GM21526 (cell line): ENCODE measurements around the gene ZNF276.
"Not testable (repeated sequence)": the region's sequence is repeated elsewhere in the genome, so short reads cannot be mapped to it uniquely, and the experiment has no call there.

Experiments used
- ATAC-seq: cut with Tn5 transposase; IDR thresholded peaks from one replicate; pipeline ENCODE4 v1.9.1; 2021; ENCODE audit warnings: moderate library complexity; ENCODE audit not compliant: unreplicated experiment, low FRiP score

ZNF276 gene

GRCh38 chr16:89720813-89721545 is at the start of gene ZNF276, which contains the start of gene VPS9D1:
Gene ZNF276, plus strand, starts transcription at chr16:89721537. Its CDS starts 104 bp downstream, at chr16:89721641.
Gene VPS9D1, minus strand, starts transcription at chr16:89720898. Its CDS starts 37 bp downstream, at chr16:89720861.
- ATAC-seq, result peak; percentile 57

- not testable (repeated sequence) for ATAC-seq
Measured at GRCh38 chr16:89671565-89671964, 49.8 kb upstream of the ZNF276 start.

- no peak for ATAC-seq
Measured at GRCh38 chr16:89672177-89672941, 49.0 kb upstream of the ZNF276 start.

GRCh38 chr16:89678258-89678657 is 43.1 kb upstream of the ZNF276 start:
- ATAC-seq, result no peak

DNA sequence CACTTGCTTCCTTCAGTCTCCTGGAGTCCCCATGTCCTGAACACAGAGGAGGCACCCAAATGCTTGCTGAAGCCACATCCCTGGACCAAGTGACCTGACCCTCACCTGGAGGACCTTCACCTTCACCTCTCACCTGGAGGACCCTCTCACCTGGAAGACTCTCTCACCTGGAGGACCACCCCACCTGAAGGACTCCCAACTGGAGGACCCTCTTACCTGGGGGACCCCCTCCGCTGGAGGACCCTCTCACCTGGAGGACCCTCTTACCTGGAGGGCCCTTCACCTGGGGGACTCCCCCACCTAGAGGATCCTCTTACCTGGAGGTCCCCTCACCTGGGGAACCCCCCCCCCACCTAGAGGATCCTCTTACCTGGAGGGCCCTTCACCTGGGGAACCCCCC is 35.4 kb upstream of the ZNF276 start:
- no peak for ATAC-seq

DNA sequence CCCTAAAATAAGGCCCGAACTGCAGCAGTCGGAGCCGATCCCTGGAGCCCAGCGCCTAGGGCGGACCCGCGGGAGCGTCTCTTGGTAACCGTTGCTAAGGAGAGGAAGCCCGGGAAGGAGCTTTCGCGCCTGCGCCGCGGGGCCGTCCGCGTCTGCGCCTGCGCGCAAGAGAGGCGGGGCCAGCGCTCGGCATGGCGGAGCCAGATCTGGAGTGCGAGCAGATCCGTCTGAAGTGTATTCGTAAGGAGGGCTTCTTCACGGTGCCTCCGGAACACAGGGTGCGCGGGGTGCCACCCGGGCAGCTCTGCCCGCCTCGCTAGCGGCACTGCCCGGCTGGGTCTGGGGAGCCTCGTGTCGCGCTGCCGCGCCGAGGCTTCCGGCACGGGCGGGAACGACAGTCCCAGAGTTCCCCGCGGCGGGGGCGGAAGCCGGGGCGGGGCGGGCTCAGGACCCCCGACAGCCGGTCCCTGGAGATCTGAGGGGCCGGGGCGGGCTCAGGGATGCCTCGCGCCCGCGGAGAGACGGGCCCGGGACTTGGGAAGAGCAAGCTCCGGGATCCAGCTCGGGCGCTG is 34.7 kb upstream of the ZNF276 start, which contains the start of gene CDK10:
Gene CDK10 (plus strand): TSS at position 170 of the 572 bp plus-strand sequence. CDS start 22 bp downstream, at position 192.
- ATAC-seq, result peak; percentile 69

GRCh38 chr16:89687092-89687940 is 34.0 kb upstream of the ZNF276 start:
- ATAC-seq, result peak; percentile 26

GRCh38 chr16:89688395-89688794 is 32.9 kb upstream of the ZNF276 start:
- ATAC-seq, result no peak

DNA sequence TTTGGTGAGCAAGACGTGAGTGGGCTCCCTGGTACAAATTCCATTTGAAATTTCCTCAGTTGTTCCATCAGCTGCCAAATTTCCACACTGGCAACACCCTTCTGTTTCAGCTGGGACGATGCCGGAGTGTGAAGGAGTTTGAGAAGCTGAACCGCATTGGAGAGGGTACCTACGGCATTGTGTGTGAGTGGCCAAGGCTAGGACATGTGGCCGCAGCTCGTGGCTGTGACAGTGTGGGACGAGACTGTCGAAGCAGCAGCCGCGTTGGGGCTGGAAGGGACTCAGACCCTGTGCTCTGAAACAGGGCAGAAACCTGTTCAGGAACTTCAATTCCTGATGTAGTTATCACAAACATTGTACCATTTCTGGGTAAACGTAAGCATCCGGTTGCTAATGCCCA is 32.2 kb upstream of the ZNF276 start:
- ATAC-seq, result no peak

DNA sequence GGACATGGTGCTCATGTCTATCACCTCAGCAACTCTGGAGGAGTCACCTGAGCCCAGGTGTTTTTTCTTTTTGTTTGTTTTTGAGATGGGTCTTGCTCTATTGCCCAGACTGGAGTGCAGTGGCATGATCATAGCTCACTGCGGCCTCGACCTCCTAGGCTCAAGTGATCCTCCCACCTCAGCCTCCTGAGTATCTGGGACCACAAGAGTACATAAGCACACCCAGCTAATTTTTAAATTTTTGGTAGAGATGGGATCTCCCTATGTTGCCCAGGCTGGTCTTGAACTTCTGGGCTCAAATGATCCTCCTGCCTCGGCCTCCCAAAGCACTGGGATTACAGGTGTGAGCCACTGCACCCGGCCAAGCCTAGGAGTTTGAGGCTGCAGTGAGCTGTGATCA is 31.7 kb upstream of the ZNF276 start:
- not testable (repeated sequence) for ATAC-seq

DNA sequence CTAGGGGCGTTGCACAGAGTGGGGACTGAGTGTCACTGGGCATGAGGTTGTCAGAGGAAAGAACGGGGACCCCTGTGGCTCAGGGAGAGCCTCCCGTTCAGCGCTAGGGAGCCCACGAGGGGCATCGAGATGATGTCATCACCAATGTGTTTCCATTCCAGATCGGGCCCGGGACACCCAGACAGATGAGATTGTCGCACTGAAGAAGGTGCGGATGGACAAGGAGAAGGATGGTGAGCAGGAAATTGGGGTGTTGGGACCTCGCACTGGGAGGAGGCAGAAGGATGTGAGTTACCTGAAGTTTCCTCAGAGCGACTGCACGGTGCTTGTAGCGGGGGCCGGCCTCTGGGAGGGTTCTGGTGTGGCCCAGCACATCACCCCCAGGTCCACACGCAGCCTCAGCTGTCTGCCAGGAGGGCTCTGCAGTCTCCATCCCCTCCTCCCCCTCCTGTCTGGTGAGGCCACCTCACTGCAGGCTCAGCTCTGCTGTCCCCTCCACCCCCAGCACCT is 30.9 kb upstream of the ZNF276 start:
- no peak for ATAC-seq

- no peak for ATAC-seq
Measured at GRCh38 chr16:89691231-89691985, 29.9 kb upstream of the ZNF276 start.

DNA sequence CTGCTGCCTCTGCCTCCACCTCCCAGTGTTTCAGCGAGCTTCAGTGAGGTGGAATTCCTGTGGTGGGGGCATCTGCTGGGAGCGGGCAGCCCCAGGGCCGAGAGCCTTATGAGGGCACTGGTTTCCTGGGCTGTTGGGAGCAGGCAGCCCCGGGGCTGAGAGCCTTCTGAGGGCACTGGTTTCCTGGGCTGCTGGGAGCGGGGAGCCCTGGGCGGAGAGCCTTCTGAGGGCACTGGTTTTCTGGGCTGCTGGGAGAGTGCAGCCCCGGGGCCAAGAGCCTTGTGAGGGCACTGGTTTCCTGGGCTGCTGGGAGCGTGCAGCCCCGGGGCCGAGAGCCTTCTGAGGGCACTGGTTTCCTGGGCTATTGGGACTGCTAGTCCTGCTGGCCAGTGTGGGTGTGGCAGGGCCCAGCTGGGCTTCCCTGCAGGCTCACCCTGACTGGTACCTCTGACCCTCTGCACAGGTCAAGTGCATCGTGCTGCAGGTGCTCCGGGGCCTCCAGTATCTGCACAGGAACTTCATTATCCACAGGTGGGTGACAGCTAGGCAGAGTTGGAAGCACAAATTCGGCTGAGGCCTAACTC is 29.3 kb upstream of the ZNF276 start:
- no peak for ATAC-seq

GRCh38 chr16:89693289-89693731 is 28.0 kb upstream of the ZNF276 start:
- ATAC-seq, result no peak

DNA sequence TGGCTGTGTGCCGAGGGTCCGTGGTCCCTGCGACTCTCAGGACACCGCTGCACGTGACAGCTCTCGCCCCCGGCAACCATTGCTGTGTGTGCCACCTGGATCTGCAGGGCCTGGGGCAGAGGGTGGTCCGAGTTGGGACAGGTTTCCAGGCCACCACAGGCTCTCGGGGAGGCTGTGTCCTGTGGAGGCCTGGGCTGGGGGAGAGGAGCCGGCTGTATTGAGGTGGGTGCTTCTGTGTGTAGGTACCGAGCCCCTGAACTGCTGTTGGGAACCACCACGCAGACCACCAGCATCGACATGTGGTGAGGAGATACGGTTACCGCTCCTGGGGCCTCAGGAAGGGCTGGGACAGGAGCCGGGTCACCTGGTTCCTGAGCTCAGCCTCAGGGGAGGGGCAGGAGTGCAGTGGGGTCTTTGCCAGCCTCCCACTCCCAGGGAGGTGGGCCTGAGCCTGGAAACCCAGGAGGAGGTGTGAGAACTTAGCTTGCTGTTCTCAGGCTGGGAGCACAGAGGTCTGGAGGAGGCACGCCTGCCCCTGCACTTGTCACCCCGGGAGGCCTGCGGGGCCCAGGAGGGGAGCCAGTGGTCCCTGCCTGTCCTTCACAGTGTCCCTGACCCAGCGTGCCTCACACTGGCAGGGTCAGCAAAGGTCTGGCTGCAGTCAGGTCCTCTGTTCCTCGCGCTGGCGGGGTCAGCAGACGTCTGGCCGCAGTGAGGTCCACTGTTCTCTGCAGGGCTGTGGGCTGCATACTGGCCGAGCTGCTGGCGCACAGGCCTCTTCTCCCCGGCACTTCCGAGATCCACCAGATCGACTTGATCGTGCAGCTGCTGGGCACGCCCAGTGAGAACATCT is 27.2 kb upstream of the ZNF276 start:
- no peak for ATAC-seq

DNA sequence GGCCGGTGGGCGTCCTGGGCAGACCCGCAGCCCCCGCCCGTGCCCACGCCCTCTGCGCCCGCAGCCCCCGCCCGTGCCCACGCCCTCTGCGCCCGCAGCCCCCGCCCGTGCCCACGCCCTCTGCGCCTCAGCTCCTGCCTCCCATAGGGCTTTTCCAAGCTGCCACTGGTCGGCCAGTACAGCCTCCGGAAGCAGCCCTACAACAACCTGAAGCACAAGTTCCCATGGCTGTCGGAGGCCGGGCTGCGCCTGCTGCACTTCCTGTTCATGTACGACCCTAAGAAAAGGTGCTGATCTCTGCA is 26.6 kb upstream of the ZNF276 start:
- not testable (repeated sequence) for ATAC-seq

- no peak for ATAC-seq
Measured at GRCh38 chr16:89695086-89695874, 26.1 kb upstream of the ZNF276 start.
